OCI-LY7 (cell line): ENCODE data around the gene AUTS2.

ENCODE experiments used
- EZH2phosphoT487 ChIP-seq: fragments of 200-600 bp; sonication (generic); IDR thresholded peaks from 2 replicates; pipeline ENCODE4 v1.6.1; 2018; ENCODE audit warnings: low read depth, borderline replicate concordance, mild to moderate bottlenecking, mixed run types, antibody characterized with exemption, low read length, moderate library complexity, mixed read lengths
- TF ChIP-seq, protein P1 (sequence below): fragments of 200-600 bp; sonication (generic); conservative IDR thresholded peaks from 2 replicates; pipeline ENCODE4 v1.5.1; 2014; ENCODE audit warnings: mild to moderate bottlenecking, antibody characterized with exemption, low read length, moderate library complexity, mixed read lengths

DNA sequence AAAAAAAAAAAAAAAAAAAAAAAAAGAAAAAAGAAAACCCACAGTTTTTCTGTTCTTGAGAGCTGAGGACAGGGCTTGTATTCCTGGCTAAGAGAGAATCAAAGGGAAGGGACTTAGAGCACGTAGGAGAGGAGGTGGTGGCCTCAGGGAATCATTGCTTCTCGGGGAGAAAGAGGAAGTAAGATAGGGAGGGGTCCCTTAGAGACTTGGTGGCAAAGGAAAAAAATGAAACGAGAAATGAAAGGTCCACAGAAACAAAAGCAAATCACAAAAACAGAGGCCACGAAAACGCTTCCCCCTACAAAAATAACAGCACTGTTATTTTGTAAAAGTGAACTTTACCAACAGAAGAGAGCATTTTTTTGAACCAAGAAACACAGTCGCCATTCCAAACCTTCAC is 1210.6 kb downstream of the AUTS2 start:
- TF ChIP-seq, protein P1, sequence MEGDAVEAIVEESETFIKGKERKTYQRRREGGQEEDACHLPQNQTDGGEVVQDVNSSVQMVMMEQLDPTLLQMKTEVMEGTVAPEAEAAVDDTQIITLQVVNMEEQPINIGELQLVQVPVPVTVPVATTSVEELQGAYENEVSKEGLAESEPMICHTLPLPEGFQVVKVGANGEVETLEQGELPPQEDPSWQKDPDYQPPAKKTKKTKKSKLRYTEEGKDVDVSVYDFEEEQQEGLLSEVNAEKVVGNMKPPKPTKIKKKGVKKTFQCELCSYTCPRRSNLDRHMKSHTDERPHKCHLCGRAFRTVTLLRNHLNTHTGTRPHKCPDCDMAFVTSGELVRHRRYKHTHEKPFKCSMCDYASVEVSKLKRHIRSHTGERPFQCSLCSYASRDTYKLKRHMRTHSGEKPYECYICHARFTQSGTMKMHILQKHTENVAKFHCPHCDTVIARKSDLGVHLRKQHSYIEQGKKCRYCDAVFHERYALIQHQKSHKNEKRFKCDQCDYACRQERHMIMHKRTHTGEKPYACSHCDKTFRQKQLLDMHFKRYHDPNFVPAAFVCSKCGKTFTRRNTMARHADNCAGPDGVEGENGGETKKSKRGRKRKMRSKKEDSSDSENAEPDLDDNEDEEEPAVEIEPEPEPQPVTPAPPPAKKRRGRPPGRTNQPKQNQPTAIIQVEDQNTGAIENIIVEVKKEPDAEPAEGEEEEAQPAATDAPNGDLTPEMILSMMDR = no peak
- no peak for TF ChIP-seq EZH2phosphoT487
